Measurements from ENCODE around the gene BCL11A. TPM values are rescaled to one million over a fixed set of nuclear protein-coding genes. Genes with fewer than 3 reads are reported as not detected.

Gene BCL11A
- total RNA-seq, 1 experiment from 2014 or later = 91.4 TPM

GRCh38 chr2:60548311-60548710 lies 5.1 kb downstream of the BCL11A start:
- Histone ChIP-seq H3K27ac (ENCODE audit: insufficient read length, low read depth, low read length) (no peak overlapping the region), H3K4ac (ENCODE audit: low read depth, low read length) (no peak overlapping the region), H4K91ac (ENCODE audit: insufficient read length, low read depth, low read length) (no peak overlapping the region), H3K4me2 (ENCODE audit: insufficient read depth, insufficient read length, low read length) (peak overlapping the region; percentile 94), H3K18ac (ENCODE audit: insufficient read length, low read depth, low read length) (no peak overlapping the region), H3K23ac (ENCODE audit: insufficient read length, low read depth, low read length) (no peak overlapping the region), H4K8ac (replicated peaks; ENCODE audit: insufficient read length, low read depth, low read length) (no peak overlapping the region), H2AFZ (ENCODE audit: low read length) (no peak overlapping the region), H3K79me1 (ENCODE audit: insufficient read depth, low read depth, low read length, poor library complexity, severe bottlenecking) (peaks cover 2% of the 10 kb centered on the region), H3K27me3 (ENCODE audit: insufficient read depth, low read length) (no peaks in the 10 kb centered on the region), H2BK12ac (ENCODE audit: insufficient read length, low read depth, low read length) (no peak overlapping the region), H3T11ph (ENCODE audit: low read length) (no peak overlapping the region), H3K23me2 (ENCODE audit: insufficient read length, low read depth, low read length, poor library complexity, severe bottlenecking) (peaks cover 26% of the 10 kb centered on the region), H3K9ac (ENCODE audit: extremely low read depth, insufficient read length, low read length) (no peak overlapping the region), H2AK5ac (ENCODE audit: insufficient read length, low read length) (no peak overlapping the region), H2BK15ac (ENCODE audit: low read depth, low read length) (no peak overlapping the region), H2BK20ac (ENCODE audit: low read depth, low read length, poor library complexity, severe bottlenecking) (no peak overlapping the region), H2BK120ac (ENCODE audit: low read depth, low read length, poor library complexity, severe bottlenecking) (no peak overlapping the region), H4K20me1 (ENCODE audit: control insufficient read depth, insufficient read depth, insufficient read length) (no peaks in the 10 kb centered on the region), H3K4me1 (ENCODE audit: insufficient read depth, low read length) (peaks cover 9% of the 10 kb centered on the region), H2BK5ac (ENCODE audit: insufficient read length, low read length) (no peak overlapping the region), H3K56ac (ENCODE audit: insufficient read length, low read depth, low read length) (no peak overlapping the region), H4K5ac (ENCODE audit: insufficient read length, low read depth, low read length) (no peak overlapping the region), H3K9me3 (ENCODE audit: control insufficient read depth, low read depth, low read length) (no peaks in the 10 kb centered on the region), H3K79me2 (ENCODE audit: insufficient read depth, low read length) (peaks cover 32% of the 10 kb centered on the region; the same call in 1 of the 2 replicates), H3K14ac (ENCODE audit: insufficient read depth, low read length) (no peak overlapping the region)
- WGBS (ENCODE audit: extremely low coverage, insufficient read length, low lambda C conversion rate) = no CpG with 5 or more reads among the region's 4 CpGs
- Mint-ChIP-seq H3K4me1 (peaks cover 51 to 53% of the 10 kb centered on the region in 2 experiments), H3K9me3 (no peaks in the 10 kb centered on the region), H3K27me3 (ENCODE audit: low read depth) (no peaks in the 10 kb centered on the region), H3K36me3 (ENCODE audit: insufficient read depth in 1 of 3, low read depth in 3 of 3) (peaks cover 24 to 63% (median 37%) of the 10 kb centered on the region in 3 experiments; a peak in 6 of 7 replicates), H3K27ac (peak overlapping the region in 1 of 3 experiments; percentile 99; a peak in 2 of 7 replicates), H3K4me3 (peak overlapping the region; percentile 95)
- TF ChIP-seq, protein P1, sequence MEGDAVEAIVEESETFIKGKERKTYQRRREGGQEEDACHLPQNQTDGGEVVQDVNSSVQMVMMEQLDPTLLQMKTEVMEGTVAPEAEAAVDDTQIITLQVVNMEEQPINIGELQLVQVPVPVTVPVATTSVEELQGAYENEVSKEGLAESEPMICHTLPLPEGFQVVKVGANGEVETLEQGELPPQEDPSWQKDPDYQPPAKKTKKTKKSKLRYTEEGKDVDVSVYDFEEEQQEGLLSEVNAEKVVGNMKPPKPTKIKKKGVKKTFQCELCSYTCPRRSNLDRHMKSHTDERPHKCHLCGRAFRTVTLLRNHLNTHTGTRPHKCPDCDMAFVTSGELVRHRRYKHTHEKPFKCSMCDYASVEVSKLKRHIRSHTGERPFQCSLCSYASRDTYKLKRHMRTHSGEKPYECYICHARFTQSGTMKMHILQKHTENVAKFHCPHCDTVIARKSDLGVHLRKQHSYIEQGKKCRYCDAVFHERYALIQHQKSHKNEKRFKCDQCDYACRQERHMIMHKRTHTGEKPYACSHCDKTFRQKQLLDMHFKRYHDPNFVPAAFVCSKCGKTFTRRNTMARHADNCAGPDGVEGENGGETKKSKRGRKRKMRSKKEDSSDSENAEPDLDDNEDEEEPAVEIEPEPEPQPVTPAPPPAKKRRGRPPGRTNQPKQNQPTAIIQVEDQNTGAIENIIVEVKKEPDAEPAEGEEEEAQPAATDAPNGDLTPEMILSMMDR (conservative IDR thresholded peaks at IDR 0.05) = no peak
- DNase-seq = no peak
